Endothelial cell of umbilical vein (primary cell): ENCODE data around the gene SEC22A. TPM values are rescaled to one million over a fixed set of nuclear protein-coding genes. Genes with fewer than 3 reads are reported as not detected.

Source experiments
- BruUV-seq: library from RNA; stranded (reverse); fragments of 400-500 nt; replicated peaks from 2 replicates; lab custom pipeline; 2021; lab: Mats Ljungman, UMichigan
- CTCF ChIA-PET: fragments of 300-600, 350-600 bp; sonication (Branson Sonifier 250); formaldehyde crosslinking; loops from one replicate; lab custom pipeline; 2021; ENCODE audit warnings: antibody characterized with exemption, inconsistent platforms; lab: Charles Lee
- POLR2A ChIA-PET: fragments of 300-600, 350-600 bp; sonication (Branson Sonifier 250); formaldehyde crosslinking; loops from one replicate; lab custom pipeline; 2021; ENCODE audit warnings: antibody characterized with exemption, inconsistent platforms; lab: Charles Lee
- DNase-seq: peaks from one replicate; pipeline ENCODE4 v3.0.0-alpha.2; 2011; ENCODE audit warnings: low read depth, low spot score
- FAIRE-seq: peaks from 2 replicates; lab custom pipeline; 2011; peaks lifted over from hg19 to GRCh38; lab: Jason Lieb, UNC
- H2AFZ ChIP-seq: 2 replicates; pipeline ENCODE4 v1.6.0; 2012; ENCODE audit warnings: low read depth, low read length, control low read depth, inconsistent platforms
- H3K27ac ChIP-seq: 2 replicates; pipeline ENCODE4 v1.5.1; 2011; ENCODE audit warnings: low read depth, mild to moderate bottlenecking, control low read depth, low read length, moderate library complexity; ENCODE audit not compliant: insufficient read depth
- H3K27me3 ChIP-seq, 2 experiments: 2 replicates each; pipeline versions ENCODE4 v1.6.0 to v1.6.1; 2011; ENCODE audit warnings: low read length in 2 of 2, mixed read lengths in 1 of 2; ENCODE audit not compliant: control insufficient read depth in 2 of 2, insufficient read depth in 2 of 2
- H3K36me3 ChIP-seq, 2 experiments: 2 replicates in 1 of 2; 3 replicates in 1 of 2; pipeline ENCODE4 v1.5.1; 2011; ENCODE audit warnings: low read length in 2 of 2, mild to moderate bottlenecking in 1 of 2, moderate library complexity in 1 of 2; ENCODE audit not compliant: control insufficient read depth in 2 of 2, insufficient read depth in 2 of 2; ENCODE audit errors: extremely low read depth in 1 of 2
- H3K4me1 ChIP-seq: 3 replicates; pipeline ENCODE4 v1.5.1; 2011; ENCODE audit warnings: mild to moderate bottlenecking, low read length; ENCODE audit not compliant: control insufficient read depth, insufficient read depth; ENCODE audit errors: extremely low read depth
- H3K4me2 ChIP-seq: 2 replicates; pipeline ENCODE4 v1.6.1; 2011; ENCODE audit warnings: low read length, control low read depth, mixed read lengths; ENCODE audit not compliant: insufficient read depth
- H3K4me3 ChIP-seq, 3 experiments: fragments of 200-600 bp in 1 of 3; sonication (generic), shearing (Covaris generic) in 1 of 3; replicated peaks in 1 of 3; 2 replicates each; pipeline ENCODE4 v1.5.1; 2011 to 2016; ENCODE audit warnings: control low read depth in 3 of 3, low read length in 3 of 3, mild to moderate bottlenecking in 2 of 3, inconsistent platforms in 1 of 3, low read depth in 1 of 3, moderate library complexity in 1 of 3; ENCODE audit not compliant: insufficient read depth in 1 of 3
- H3K79me2 ChIP-seq: 2 replicates; pipeline ENCODE4 v1.6.0; 2012; ENCODE audit warnings: low read length, inconsistent platforms; ENCODE audit not compliant: control insufficient read depth, insufficient read depth
- H3K9ac ChIP-seq: replicated peaks from 2 replicates; pipeline ENCODE3; 2011; ENCODE audit warnings: low read length, control low read depth; ENCODE audit not compliant: insufficient read depth; ENCODE audit errors: extremely low read depth
- H3K9me1 ChIP-seq: replicated peaks from 3 replicates; pipeline ENCODE4 v1.6.0; 2011; ENCODE audit warnings: mild to moderate bottlenecking, low read length; ENCODE audit not compliant: control insufficient read depth, insufficient read depth; ENCODE audit errors: extremely low read depth
- H3K9me3 ChIP-seq: replicated peaks from 2 replicates; pipeline ENCODE4 v1.5.1; 2012; ENCODE audit warnings: low read length, inconsistent platforms; ENCODE audit not compliant: control insufficient read depth, insufficient read depth
- H4K20me1 ChIP-seq: replicated peaks from 2 replicates; pipeline ENCODE3; 2011; ENCODE audit warnings: mild to moderate bottlenecking, low read length; ENCODE audit not compliant: control insufficient read depth, insufficient read depth; ENCODE audit errors: extremely low read depth
- CTCF ChIP-seq, 2 donors: IDR thresholded peaks; 1 replicate in 1 of 2; 2 replicates in 1 of 2; pipeline ENCODE4 v1.5.1; 2011; ENCODE audit warnings: low read length in 2 of 2, mild to moderate bottlenecking in 2 of 2, moderate library complexity in 2 of 2, control low read depth in 1 of 2, inconsistent platforms in 1 of 2, low read depth in 1 of 2; ENCODE audit not compliant: insufficient read depth in 1 of 2; ENCODE audit errors: extremely low read depth in 1 of 2
- EZH2 ChIP-seq: IDR thresholded peaks from 2 replicates; pipeline ENCODE4 v1.6.1; 2012; ENCODE audit warnings: borderline replicate concordance, low read depth, mild to moderate bottlenecking, moderate library complexity, low read length, inconsistent platforms; ENCODE audit not compliant: severe bottlenecking
- FOS ChIP-seq: IDR thresholded peaks from 2 replicates; pipeline ENCODE4 v1.6.1; 2011; ENCODE audit warnings: mild to moderate bottlenecking, low read length, moderate library complexity, borderline replicate concordance; ENCODE audit not compliant: insufficient read depth
- GATA2 ChIP-seq: IDR thresholded peaks from 2 replicates; pipeline ENCODE4 v1.7.0; 2011; ENCODE audit warnings: low read depth, mild to moderate bottlenecking, moderate library complexity, mixed read lengths, low read length; ENCODE audit not compliant: insufficient read length, insufficient read depth
- JUN ChIP-seq: IDR thresholded peaks from 2 replicates; pipeline ENCODE4 v1.6.1; 2011; ENCODE audit warnings: borderline replicate concordance, low read depth; ENCODE audit not compliant: insufficient read length, insufficient read depth
- MAX ChIP-seq: IDR thresholded peaks from 2 replicates; pipeline ENCODE4 v1.6.1; 2011; ENCODE audit not compliant: insufficient read depth, insufficient read length
- MYC ChIP-seq: IDR thresholded peaks from one replicate; pipeline ENCODE4 v1.6.1; 2011; ENCODE audit warnings: mild to moderate bottlenecking, low read depth, low read length
- POLR2A ChIP-seq: IDR thresholded peaks from 2 replicates; pipeline ENCODE4 v1.6.1; 2012; ENCODE audit warnings: low read depth, mild to moderate bottlenecking, control low read depth, low read length
- POLR2AphosphoS5 ChIP-seq: IDR thresholded peaks from 2 replicates; pipeline ENCODE4 v1.6.1; 2012; ENCODE audit warnings: low read depth, mild to moderate bottlenecking, control low read depth, low read length, moderate library complexity; ENCODE audit not compliant: insufficient read depth
- dilution Hi-C: fragments of 300-500 bp; cut with MboI; formaldehyde crosslinking; loops from one replicate; pipeline ENCODE4 v1.15.0; 2019; ENCODE audit warnings: low sequenced_read_pairs; ENCODE audit not compliant: extremely low pct_ligation_motif_present
- intact Hi-C: fragments of 100-400 bp; cut with micrococcal nuclease; formaldehyde crosslinking; loops from one replicate; pipeline ENCODE4 v1.10.0; 2022
- polyA plus RNA-seq, 4 experiments: library from polyadenylated mRNA; depleted of rRNA in 3 of 4; stranded (reverse) in 3 of 4; unstranded in 1 of 4; fragments of >200 nt; gene quantifications; 2 replicates each; pipeline versions ENCODE4 v1.2.1 to v1.2.3, GENCODE V29; 2011 to 2012; ENCODE audit warnings: missing spikeins in 1 of 4
- total RNA-seq: library from RNA; stranded (reverse); gene quantifications from 2 replicates; pipeline ENCODE4 v1.2.3, GENCODE V29; 2021

SEC22A gene
- total and polyA plus RNA-seq, 2 donors (not counting 3 experiments of a cell fraction or from before 2014, with no cell fraction given) = 20.1 to 26.8 TPM

DNA sequence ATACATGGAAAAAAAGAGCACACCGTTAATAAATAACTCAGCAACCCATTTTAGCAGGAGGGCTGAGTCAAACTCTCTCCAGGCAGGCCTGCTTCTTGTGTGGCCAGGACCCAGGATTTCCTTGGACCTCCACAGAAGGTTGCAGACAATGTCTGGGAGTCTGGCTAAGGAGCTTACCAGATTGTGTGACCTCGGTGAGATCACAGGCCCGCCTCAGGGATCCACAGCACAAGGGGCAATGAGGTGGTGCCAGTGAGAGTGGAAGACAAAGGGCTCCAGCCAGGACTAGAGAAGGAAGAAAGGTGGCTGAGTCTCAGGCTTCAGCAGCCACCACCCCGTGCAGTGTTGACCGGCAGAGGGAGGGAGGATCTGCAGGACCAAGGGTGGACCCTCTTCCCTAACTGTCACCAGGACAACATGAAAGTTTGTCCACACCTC is 32.2 kb upstream of the SEC22A start:
- intact Hi-C loops (no loop called here), dilution Hi-C loops (no loop called here)
- Histone ChIP-seq H3K4me1 (no peaks in the 10 kb centered on the region), H3K9ac (no peak overlapping the region), H3K4me3 (no peak overlapping the region), H3K36me3 (peaks cover 1 to 2% of the 10 kb centered on the region in 2 experiments), H2AFZ (no peak overlapping the region), H4K20me1 (no peaks in the 10 kb centered on the region), H3K79me2 (no peaks in the 10 kb centered on the region), H3K27me3 (no peaks in the 10 kb centered on the region), H3K9me1 (no peaks in the 10 kb centered on the region), H3K27ac (no peak overlapping the region), H3K9me3 (no peaks in the 10 kb centered on the region), H3K4me2 (no peak overlapping the region)
- DNase-seq = no peak
- CTCF ChIA-PET = interaction anchor here (1.8 kb wide), 1 partner anchor 12 kb away, joined by 4 read pairs; no protein-coding TSS in a partner anchor
- BruUV-seq = no TSS peak
- no peak for TF ChIP-seq EZH2
- TF ChIP-seq MAX = no peak
- no peak for TF ChIP-seq CTCF (IDR thresholded peaks at IDR 0.05; ENCODE audit: extremely low read depth in 1 of 2, insufficient read depth in 1 of 2, low read depth in 1 of 2, low read length in 2 of 2)
- TF ChIP-seq GATA2 = no peak
- no peak for TF ChIP-seq MYC
- no peak for TF ChIP-seq FOS
- no peak for TF ChIP-seq POLR2AphosphoS5
- no peak for TF ChIP-seq POLR2A
- no peak for TF ChIP-seq JUN
- no peak for FAIRE-seq
- POLR2A ChIA-PET = no interaction called here
